ENCODE data around the gene ENTPD6. TPM values are rescaled to one million over a fixed set of nuclear protein-coding genes. Genes with fewer than 3 reads are reported as not detected.
"Not testable (repeated sequence)": the region's sequence is repeated elsewhere in the genome, so short reads cannot be mapped to it uniquely, and the experiment has no call there.

ENTPD6 gene
- total RNA-seq, 2 experiments from 2014 or later = 33.8 to 45.6 TPM

DNA sequence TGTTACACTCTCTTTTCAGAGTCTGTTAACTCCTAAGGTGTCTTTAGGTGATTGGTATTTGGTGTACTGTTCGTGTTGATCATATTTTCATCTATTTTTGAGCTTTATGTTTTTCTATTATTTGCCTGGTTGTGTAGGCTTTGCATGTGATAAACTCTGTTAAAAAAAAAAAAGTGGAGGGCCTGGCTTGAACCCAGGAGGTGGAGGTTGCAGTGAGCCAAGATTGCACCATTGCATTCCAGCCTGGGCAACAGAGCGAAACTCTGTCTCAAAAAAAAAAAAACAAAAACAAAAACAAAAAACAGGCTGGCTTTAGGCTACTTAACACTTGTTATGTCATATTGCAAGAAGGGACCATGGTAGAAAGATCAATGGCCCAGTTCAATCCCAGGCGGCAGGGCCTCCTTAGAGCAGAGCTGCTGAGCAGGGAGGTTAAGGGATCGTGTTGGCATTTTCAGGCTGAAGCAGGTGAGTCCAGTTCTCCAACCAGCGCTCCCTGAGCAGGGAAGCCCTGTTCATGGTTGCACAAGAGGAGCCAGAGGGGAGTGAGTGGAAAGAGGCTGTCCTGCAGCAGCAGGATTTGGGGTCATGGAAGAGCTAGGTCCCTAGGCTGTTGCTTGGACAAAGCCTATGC lies 60.8 kb downstream of the ENTPD6 start:
- Mint-ChIP-seq H3K4me3 (no peak overlapping the region), H3K27ac (no peak overlapping the region), H3K36me3 (ENCODE audit: low read depth) (peaks cover 24% of the 10 kb centered on the region), H3K4me1 (peaks cover 46% of the 10 kb centered on the region), H3K9me3 (no peaks in the 10 kb centered on the region), H3K27me3 (no peaks in the 10 kb centered on the region)
- ChIA-PET CTCF (no interaction called here), POLR2A (no interaction called here)
- no peak for DNase-seq

DNA sequence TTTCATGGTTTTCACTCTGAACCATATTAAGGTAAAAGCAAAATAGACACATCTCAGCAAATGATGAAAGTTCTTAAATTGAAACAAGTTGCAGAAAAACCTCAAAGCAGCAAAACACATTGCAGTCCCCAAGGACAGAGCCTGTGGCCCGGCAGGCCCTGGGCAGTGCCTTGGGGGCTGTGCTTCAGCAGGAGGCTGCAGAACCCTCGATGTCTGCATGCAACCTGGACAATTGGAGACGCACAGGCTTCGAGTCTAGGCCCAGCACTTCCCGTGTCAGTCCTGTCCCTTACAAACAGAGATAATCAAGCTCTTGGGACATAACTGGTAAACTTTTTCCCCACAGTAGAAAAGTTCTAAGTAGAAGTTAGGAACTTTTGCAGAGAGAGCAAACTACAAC lies 61.6 kb downstream of the ENTPD6 start:
- ChIA-PET CTCF (no interaction called here), POLR2A (no interaction called here)
- no peak for DNase-seq
- peaks cover 46% of the 10 kb centered on the region for H3K4me1 Mint-ChIP-seq
- no peaks in the 10 kb centered on the region for H3K9me3 Mint-ChIP-seq
- H3K36me3 Mint-ChIP-seq (ENCODE audit: low read depth) = peaks cover 30% of the 10 kb centered on the region
- no peak overlapping the region for H3K27ac Mint-ChIP-seq
- H3K27me3 Mint-ChIP-seq = no peaks in the 10 kb centered on the region
- no peak overlapping the region for H3K4me3 Mint-ChIP-seq

DNA sequence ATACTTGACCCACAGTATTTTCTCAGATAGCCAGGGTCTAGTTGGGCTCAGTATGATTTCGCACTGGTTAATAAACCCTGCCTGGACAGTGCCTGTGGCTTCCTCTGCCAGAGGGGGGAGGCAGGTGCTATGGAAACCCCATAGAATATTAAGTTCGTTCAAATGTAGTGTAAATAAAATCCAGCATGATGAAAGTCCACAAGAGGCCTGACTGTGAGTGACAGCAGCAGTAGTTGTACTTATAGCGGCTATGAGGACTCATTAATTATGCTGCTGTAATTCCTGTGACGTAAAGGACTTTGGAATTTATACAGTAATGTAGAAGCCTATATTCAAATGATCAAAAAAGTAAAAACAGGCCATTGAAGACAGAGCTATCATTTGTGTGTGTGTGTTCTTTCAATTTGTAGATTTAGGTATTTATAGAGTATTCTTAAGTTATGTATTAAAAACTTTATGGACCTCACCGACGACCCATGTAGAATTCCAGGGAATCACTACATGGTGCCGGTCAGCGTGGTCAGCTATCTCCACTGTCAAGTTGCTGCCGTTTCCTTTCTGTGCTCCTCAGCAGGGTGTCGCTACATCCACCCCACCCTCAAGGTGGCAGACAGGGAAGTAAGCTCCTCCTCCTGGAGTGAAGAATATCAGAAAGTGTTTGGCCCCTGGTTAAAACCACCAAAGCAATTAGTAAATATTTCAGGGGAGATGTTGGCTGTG lies 62.4 kb downstream of the ENTPD6 start:
- Mint-ChIP-seq H3K27ac (no peak overlapping the region), H3K9me3 (no peaks in the 10 kb centered on the region)

DNA sequence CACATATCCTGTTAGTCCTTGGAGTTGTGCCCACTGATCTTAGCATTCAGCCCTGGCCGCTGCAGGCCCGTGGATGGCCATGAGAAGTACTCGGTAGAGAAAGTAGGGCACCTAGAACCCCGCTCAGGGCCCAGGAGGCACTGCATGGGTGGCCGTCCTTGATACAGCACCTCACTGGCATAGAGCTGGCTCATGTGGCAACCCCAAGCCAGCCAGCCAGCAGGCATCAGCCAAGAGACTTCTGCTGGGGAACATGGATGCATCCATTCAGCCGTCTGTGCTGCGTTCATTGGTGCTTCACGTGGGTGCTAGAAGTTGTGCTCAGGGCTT lies 62.9 kb downstream of the ENTPD6 start:
- H3K9me3 Mint-ChIP-seq = no peaks in the 10 kb centered on the region
- no peak overlapping the region for H3K27ac Mint-ChIP-seq
- POLR2A ChIA-PET = no interaction called here
- H3K4me1 Mint-ChIP-seq = peaks cover 40% of the 10 kb centered on the region
- no peaks in the 10 kb centered on the region for H3K27me3 Mint-ChIP-seq
- CTCF ChIA-PET = interaction anchor here (0.7 kb wide), 1 partner anchor 11 kb away, joined by 4 read pairs; the partner anchor contains the start of gene PYGB
- no peak overlapping the region for H3K4me3 Mint-ChIP-seq
- H3K36me3 Mint-ChIP-seq (ENCODE audit: low read depth) = peaks cover 30% of the 10 kb centered on the region
- DNase-seq = no peak

More for the DNA sequence above, 62.4 kb downstream of the ENTPD6 start:
- ChIA-PET CTCF (interaction anchor here (0.6 to 0.7 kb wide), 2 partner anchors 10 to 164 kb away, joined by 3 to 4 read pairs; partner anchors contain the start of gene PYGB), POLR2A (no interaction called here)
- no peak for DNase-seq
- Mint-ChIP-seq H3K4me1 (peaks cover 41% of the 10 kb centered on the region), H3K4me3 (no peak overlapping the region), H3K27me3 (no peaks in the 10 kb centered on the region), H3K36me3 (ENCODE audit: low read depth) (peaks cover 29% of the 10 kb centered on the region)

DNA sequence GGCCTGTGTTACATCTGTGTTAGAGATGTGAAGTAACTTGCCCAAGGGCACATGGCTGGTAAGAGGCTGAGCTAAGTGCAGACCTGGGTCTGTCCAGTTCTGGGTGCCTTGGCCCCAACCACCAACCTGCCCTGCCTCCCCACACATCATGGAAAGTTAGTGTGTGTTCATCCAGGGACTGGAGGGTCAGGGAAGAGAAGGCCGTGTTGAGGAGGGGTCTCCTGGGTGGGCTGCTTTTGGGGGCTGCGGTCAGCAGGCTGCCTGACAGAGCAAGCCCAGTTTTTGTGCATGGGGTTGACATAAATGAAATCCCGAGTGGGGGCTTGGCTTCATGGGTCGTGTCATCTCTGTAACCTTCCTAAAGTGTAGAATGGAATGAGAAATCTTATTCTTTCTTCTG lies 63.3 kb downstream of the ENTPD6 start:
- Mint-ChIP-seq H3K9me3 (no peaks in the 10 kb centered on the region), H3K4me3 (no peak overlapping the region), H3K27me3 (no peaks in the 10 kb centered on the region), H3K27ac (no peak overlapping the region), H3K4me1 (peaks cover 40% of the 10 kb centered on the region), H3K36me3 (ENCODE audit: low read depth) (peaks cover 30% of the 10 kb centered on the region)
- DNase-seq = no peak
- CTCF ChIA-PET = interaction anchor here (0.7 kb wide), 1 partner anchor 11 kb away, joined by 4 read pairs; the partner anchor contains the start of gene PYGB
- POLR2A ChIA-PET = no interaction called here

DNA sequence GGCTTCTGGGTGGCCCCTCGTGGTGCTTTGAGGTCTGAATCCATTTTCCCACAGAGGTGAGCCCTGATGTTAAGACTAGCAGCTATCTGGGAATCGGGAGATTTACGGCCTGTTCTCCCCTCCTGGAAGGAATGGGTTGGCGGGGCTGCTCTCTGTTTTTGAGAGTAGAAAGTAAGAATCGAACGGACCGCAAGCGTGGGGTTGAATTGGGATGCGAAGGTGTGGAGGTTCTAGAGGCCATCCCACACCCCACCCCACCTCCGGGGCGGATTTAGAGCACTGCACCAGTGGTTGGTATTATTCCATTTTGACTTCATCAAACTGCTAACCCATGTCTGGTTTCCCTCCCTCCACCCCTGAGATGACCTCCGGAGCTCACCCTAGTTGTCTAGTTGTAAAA lies 63.8 kb downstream of the ENTPD6 start:
- POLR2A ChIA-PET = no interaction called here
- no peaks in the 10 kb centered on the region for H3K9me3 Mint-ChIP-seq
- H3K36me3 Mint-ChIP-seq (ENCODE audit: low read depth) = peaks cover 30% of the 10 kb centered on the region
- no peak overlapping the region for H3K4me3 Mint-ChIP-seq
- H3K27ac Mint-ChIP-seq = no peak overlapping the region
- no peak for DNase-seq
- CTCF ChIA-PET = interaction anchor here (1.5 kb wide), 1 partner anchor 39 kb away, joined by 3 read pairs; no protein-coding TSS in a partner anchor
- H3K27me3 Mint-ChIP-seq = no peaks in the 10 kb centered on the region
- H3K4me1 Mint-ChIP-seq = peaks cover 39% of the 10 kb centered on the region

DNA sequence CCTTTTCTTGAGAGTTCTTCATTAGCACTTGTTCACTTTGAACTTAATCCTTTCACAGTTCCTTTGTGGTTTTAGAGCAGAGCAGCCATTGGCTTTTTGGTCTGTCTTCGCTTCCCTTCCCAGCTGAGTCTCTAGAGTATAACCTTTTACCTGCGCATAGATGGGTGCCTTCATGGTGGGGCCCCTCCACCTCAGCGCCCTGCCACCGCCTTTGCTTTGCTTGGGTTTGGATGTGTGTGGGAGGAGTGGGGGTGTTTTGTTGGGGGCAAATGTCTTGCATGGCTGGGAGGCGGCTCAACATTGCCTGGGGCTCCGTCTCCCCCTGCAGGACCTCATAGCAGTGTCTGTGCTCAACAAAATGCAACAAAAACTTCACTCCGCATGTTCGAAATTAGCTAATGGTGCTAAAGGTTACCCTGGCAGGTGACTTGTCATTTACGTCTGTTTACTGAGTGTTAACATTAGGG lies 64.3 kb downstream of the ENTPD6 start:
- Mint-ChIP-seq H3K27me3 (no peaks in the 10 kb centered on the region), H3K27ac (peak overlapping the region; percentile 10), H3K9me3 (no peaks in the 10 kb centered on the region), H3K36me3 (ENCODE audit: low read depth) (peaks cover 30% of the 10 kb centered on the region), H3K4me3 (no peak overlapping the region), H3K4me1 (peaks cover 38% of the 10 kb centered on the region)
- no peak for DNase-seq
- ChIA-PET POLR2A (no interaction called here), CTCF (interaction anchor here (1.1 to 1.6 kb wide), 4 partner anchors 8 to 46 kb away, joined by 3 to 4 read pairs (median 3); no protein-coding TSS in a partner anchor)

DNA sequence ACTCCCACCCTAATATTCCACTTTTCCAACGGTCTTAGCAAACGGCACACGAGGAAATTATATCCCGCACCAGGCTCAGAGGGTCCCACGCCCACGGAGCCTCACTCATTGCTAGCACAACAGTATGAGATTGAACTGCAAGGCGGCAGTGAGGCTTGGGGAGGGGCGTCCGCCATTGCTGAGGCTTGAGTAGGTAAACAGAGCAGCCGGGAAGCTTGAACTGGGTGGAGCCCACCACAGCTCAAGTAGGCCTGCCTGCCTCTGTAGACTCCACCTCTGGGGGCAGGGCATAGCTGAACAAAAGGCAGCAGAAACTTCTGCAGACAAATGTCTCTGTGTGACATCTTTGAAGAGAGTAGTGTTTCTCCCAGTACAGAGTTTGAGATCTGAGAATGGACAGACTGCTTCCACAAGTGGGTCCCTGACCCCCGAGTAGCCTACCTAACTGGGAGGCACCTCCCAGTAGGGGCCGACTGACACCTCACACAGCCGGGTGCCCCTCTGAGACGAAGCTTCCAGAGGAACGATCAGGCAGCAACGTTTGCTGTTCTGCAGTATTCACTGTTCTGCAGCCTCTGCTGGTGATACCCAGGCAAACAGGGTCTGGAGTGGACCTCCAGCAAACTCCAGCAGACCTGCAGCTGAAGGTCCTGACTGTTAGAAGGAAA lies 65.4 kb downstream of the ENTPD6 start:
- Mint-ChIP-seq H3K36me3 (ENCODE audit: low read depth) (peaks cover 30% of the 10 kb centered on the region), H3K4me1 (peaks cover 38% of the 10 kb centered on the region), H3K27ac (peak overlapping the region; percentile 52)
- POLR2A ChIA-PET, DNase-seq, H3K27me3 Mint-ChIP-seq, H3K4me3 Mint-ChIP-seq, H3K9me3 Mint-ChIP-seq: not testable (repeated sequence)
- CTCF ChIA-PET = interaction anchor here (0.6 to 1.6 kb wide), 4 partner anchors 9 to 697 kb away, joined by 3 to 4 read pairs (median 3); no protein-coding TSS in a partner anchor

DNA sequence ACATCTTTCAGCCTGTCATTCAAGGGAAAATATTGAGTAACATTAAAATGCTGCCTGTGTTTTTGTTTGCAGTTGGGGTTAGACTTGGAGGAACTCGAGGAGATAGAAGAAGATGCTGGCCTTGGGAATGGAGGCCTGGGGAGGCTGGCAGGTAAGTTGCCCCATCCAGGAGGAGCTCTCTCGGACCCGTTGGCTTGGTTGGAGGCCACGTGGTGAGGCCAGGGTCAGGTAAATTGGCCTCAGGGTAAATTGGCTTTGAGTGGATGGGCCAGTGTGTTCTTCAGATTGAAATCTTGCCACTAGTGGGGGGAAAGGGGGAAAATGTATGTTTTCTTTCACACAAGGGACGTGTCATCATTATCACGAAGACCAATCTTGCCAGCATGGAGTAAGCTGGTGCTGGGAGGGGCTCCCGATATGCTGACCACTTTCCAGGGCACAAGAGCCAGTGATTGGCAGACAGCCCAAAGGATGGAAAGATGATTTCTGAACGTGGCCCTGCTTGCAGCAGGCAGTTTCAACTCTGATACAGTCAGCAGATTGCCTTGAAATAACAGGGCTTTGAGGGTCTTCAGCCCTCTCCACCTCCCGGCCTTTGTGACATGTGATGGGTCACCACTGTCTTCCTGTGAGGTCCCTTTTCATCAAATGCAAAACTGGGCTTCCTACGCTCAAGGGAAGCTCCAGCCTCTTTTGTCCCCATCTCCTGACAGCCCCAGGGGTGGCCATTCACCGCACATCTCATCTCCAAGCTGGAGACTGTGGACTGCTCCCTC lies 73.7 kb downstream of the ENTPD6 start:
- no peak overlapping the region for H3K4me3 Mint-ChIP-seq
- CTCF ChIA-PET = interaction anchor here (1.5 kb wide), 1 partner anchor 22 kb away, joined by 4 read pairs; no protein-coding TSS in a partner anchor
- peaks cover 8% of the 10 kb centered on the region for H3K36me3 Mint-ChIP-seq (ENCODE audit: low read depth)
- H3K9me3 Mint-ChIP-seq = no peaks in the 10 kb centered on the region
- H3K27me3 Mint-ChIP-seq = no peaks in the 10 kb centered on the region
- no peak for DNase-seq
- no peaks in the 10 kb centered on the region for H3K4me1 Mint-ChIP-seq
- H3K27ac Mint-ChIP-seq = no peak overlapping the region
- POLR2A ChIA-PET = no interaction called here

DNA sequence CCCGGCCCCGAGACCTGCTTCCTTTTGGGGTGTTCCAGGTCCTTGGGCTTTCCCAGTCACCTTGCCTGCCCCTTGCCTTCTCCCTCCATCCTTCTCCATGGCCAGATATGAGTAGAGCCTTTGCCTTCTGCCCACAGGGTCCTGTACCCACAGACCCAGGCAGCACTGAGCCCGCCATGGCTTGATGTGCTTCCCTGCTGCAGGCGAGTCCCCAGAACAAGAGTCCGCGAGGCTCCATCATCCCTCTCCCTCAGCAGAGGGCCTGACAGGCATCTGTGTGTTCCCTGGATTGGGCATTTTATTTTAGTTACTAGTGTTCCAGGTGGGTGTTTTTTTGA lies 74.3 kb downstream of the ENTPD6 start:
- H3K9me3 Mint-ChIP-seq = no peaks in the 10 kb centered on the region
- no peak overlapping the region for H3K4me3 Mint-ChIP-seq
- CTCF ChIA-PET = interaction anchor here (1.5 kb wide), 1 partner anchor 23 kb away, joined by 4 read pairs; no protein-coding TSS in a partner anchor

DNA sequence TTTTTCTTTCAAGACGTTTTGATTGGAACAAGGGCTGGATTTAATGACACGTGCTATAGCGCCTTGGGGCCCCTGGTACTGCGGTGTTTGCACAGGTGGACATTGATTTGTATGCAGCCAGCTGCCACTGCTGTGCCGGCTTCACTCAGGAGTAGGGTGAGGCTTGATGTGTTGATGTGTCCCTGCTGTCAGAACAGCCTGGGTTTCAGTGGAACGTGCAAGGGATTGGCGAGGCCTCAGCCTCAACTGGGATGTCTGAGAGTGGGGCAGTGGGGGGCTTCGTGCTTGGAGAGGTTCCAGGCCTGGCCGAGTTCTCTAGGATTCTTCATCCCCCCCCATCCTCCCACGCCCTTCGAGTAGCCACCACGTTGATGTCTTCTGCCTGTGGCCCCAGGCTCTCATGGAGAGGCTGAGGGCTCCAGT lies 75.3 kb downstream of the ENTPD6 start:
- no peak for DNase-seq
- H3K27me3 Mint-ChIP-seq = no peaks in the 10 kb centered on the region
- POLR2A ChIA-PET = no interaction called here
- no peak overlapping the region for H3K27ac Mint-ChIP-seq
- H3K4me1 Mint-ChIP-seq = no peaks in the 10 kb centered on the region
- CTCF ChIA-PET = no interaction called here
- H3K9me3 Mint-ChIP-seq = no peaks in the 10 kb centered on the region
- H3K4me3 Mint-ChIP-seq = no peak overlapping the region
- H3K36me3 Mint-ChIP-seq (ENCODE audit: low read depth) = peaks cover 8% of the 10 kb centered on the region

More for the DNA sequence above, 74.3 kb downstream of the ENTPD6 start:
- POLR2A ChIA-PET = no interaction called here
- peaks cover 8% of the 10 kb centered on the region for H3K36me3 Mint-ChIP-seq (ENCODE audit: low read depth)
- no peaks in the 10 kb centered on the region for H3K4me1 Mint-ChIP-seq
- H3K27ac Mint-ChIP-seq = no peak overlapping the region
- H3K27me3 Mint-ChIP-seq = no peaks in the 10 kb centered on the region
- no peak for DNase-seq

DNA sequence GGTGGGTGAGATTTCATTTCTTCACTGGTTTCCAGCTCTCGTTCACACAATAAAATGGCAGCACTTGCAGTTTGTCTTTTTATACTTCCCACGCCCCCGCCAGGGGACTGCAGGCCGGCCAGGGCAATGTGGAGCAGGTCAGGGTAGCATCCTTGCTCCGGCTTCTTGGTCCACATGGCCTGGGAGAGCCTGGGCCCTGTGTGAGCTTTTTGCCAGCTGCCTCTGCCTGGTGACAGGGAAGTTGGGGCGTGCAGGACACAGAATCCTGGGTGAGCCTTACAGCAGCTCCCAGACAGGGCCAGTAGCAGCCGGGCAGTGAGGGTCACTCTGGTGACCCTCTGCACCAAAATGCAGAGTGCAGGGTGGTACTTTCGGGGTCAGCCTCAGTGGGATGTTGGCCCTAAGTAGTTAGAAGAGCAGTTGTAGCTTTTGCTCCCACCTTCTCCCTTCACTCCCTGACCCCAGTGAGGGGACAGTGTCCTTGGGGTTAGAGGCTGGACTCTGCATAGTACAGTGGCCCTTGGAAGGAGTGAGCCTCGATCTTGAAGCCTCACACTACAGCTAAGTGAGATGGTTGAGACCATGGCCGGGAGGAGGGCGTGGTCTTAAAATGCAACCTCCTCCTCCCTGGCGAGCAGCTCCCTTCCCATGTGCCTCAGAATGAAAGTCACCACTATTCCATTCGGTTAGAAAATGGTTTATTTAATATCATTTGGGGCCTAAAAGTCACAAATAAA lies 76.1 kb downstream of the ENTPD6 start:
- DNase-seq = no peak
- Mint-ChIP-seq H3K27ac (no peak overlapping the region), H3K4me1 (no peaks in the 10 kb centered on the region), H3K4me3 (no peak overlapping the region), H3K36me3 (ENCODE audit: low read depth) (peaks cover 8% of the 10 kb centered on the region), H3K9me3 (no peaks in the 10 kb centered on the region), H3K27me3 (no peaks in the 10 kb centered on the region)
- POLR2A ChIA-PET = no interaction called here
- CTCF ChIA-PET = interaction anchor here (0.8 kb wide), 1 partner anchor 47 kb away, joined by 3 read pairs; no protein-coding TSS in a partner anchor

Measured in activated CD4-positive, alpha-beta T cell treated with anti-CD3 and anti-CD28 coated beads, Interleukin-2, amount 10 ng/mL, durations not matched to agents 7 days and 5 days (primary cell).